ENCODE results near the gene RTP4. TPM values are rescaled to one million over a fixed set of nuclear protein-coding genes. Genes with fewer than 3 reads are reported as not detected.

Gene RTP4
- total RNA-seq, 2 experiments from 2014 or later = 0.13 TPM; not detected in 1

GRCh38 chr3:187361835-187362234 is 6.3 kb upstream of the RTP4 start:
- no peaks in the 10 kb centered on the region for H3K9me3 ChIP-seq (ENCODE audit: low read length)
- no peak overlapping the region for H2AFZ ChIP-seq (ENCODE audit: low read length)
- ChIA-PET POLR2A (interaction anchor here (0.6 to 0.7 kb wide), 2 partner anchors 12 to 1888 kb away, joined by 3 read pairs; no protein-coding TSS in a partner anchor), CTCF (ENCODE audit: unreplicated experiment) (no interaction called here)
- BruUV-seq (replicated peaks) = no TSS peak
- no peaks in the 10 kb centered on the region for H4K20me1 ChIP-seq (ENCODE audit: insufficient read depth, low read length)
- H3K79me2 ChIP-seq (ENCODE audit: insufficient read depth, low read depth, low read length) = no peaks in the 10 kb centered on the region
- no peak overlapping the region for H3K27ac ChIP-seq (ENCODE audit: low read depth, low read length, poor library complexity, severe bottlenecking)
- TF ChIP-seq CTCF (conservative IDR thresholded peaks at IDR 0.05; ENCODE audit: low read length) (no peak), EZH2phosphoT487 (IDR thresholded peaks at IDR 0.05; ENCODE audit: borderline replicate concordance, low read depth, low read length) (no peak)
- H3K9me2 ChIP-seq (ENCODE audit: insufficient read depth, low read length) = no peaks in the 10 kb centered on the region
- H3K4me3 ChIP-seq (ENCODE audit: low read depth, low read length, poor library complexity, severe bottlenecking) = no peak overlapping the region
- no peaks in the 10 kb centered on the region for H3K4me1 ChIP-seq (ENCODE audit: insufficient read depth, low read length, poor library complexity, severe bottlenecking)
- no peaks in the 10 kb centered on the region for H3K36me3 ChIP-seq (ENCODE audit: insufficient read depth, low read length)
- no peak for DNase-seq (ENCODE audit: low spot score)
- no peak overlapping the region for H3K4me2 ChIP-seq (ENCODE audit: low read length)
- intact Hi-C loops (cut with micrococcal nuclease; ENCODE audit: unreplicated experiment) = no loop called here

GRCh38 chr3:187367561-187368103 is 553 bp upstream of the RTP4 start:
- Histone ChIP-seq H3K9me3 (ENCODE audit: low read length) (no peaks in the 10 kb centered on the region), H2AFZ (ENCODE audit: low read length) (peak overlapping the region; percentile 80; the same call in 1 of the 2 replicates), H3K4me1 (ENCODE audit: insufficient read depth, low read length, poor library complexity, severe bottlenecking) (no peaks in the 10 kb centered on the region), H3K36me3 (ENCODE audit: insufficient read depth, low read length) (no peaks in the 10 kb centered on the region), H3K79me2 (ENCODE audit: insufficient read depth, low read depth, low read length) (no peaks in the 10 kb centered on the region), H3K9me2 (ENCODE audit: insufficient read depth, low read length) (no peaks in the 10 kb centered on the region), H3K4me2 (ENCODE audit: low read length) (peak overlapping the region; percentile 58; the same call in 1 of the 2 replicates), H4K20me1 (ENCODE audit: insufficient read depth, low read length) (no peaks in the 10 kb centered on the region), H3K4me3 (ENCODE audit: low read depth, low read length, poor library complexity, severe bottlenecking) (no peak overlapping the region), H3K27ac (ENCODE audit: low read depth, low read length, poor library complexity, severe bottlenecking) (no peak overlapping the region)
- intact Hi-C loops (cut with micrococcal nuclease; ENCODE audit: unreplicated experiment) = no loop called here
- ChIA-PET CTCF (ENCODE audit: unreplicated experiment) (no interaction called here), POLR2A (interaction anchor here (0.9 kb wide), 1 partner anchor 17 kb away, joined by 3 read pairs; no protein-coding TSS in a partner anchor)
- no TSS peak for BruUV-seq (replicated peaks)
- no peak for DNase-seq (ENCODE audit: low spot score)
- TF ChIP-seq EZH2phosphoT487 (IDR thresholded peaks at IDR 0.05; ENCODE audit: borderline replicate concordance, low read depth, low read length) (no peak), CTCF (conservative IDR thresholded peaks at IDR 0.05; ENCODE audit: low read length) (no peak)

DNA sequence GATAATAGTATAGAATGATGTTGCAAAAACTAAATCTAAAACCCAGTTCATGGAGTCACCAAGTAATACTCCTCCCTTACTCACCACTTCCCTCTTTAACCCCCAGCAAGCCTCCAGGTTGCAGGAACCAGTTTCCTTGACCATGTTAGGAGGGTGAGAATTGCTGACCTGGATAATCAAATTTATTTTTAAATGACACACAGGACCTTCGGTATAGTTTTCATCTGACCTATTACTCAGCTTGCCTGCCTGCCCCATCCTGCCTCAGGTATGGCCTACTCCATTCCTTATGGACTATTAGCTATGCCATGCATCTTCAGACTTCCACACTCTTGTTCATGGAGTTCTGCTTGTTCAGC is 883 bp downstream of the RTP4 start:
- TF ChIP-seq CTCF (conservative IDR thresholded peaks at IDR 0.05; ENCODE audit: low read length) (no peak), EZH2phosphoT487 (IDR thresholded peaks at IDR 0.05; ENCODE audit: borderline replicate concordance, low read depth, low read length) (no peak)
- no peak for DNase-seq (ENCODE audit: low spot score)
- H3K36me3 ChIP-seq (ENCODE audit: insufficient read depth, low read length) = no peaks in the 10 kb centered on the region
- peak overlapping the region; percentile 58; the same call in 1 of the 2 replicates for H3K4me2 ChIP-seq (ENCODE audit: low read length)
- H3K9me3 ChIP-seq (ENCODE audit: low read length) = no peaks in the 10 kb centered on the region
- intact Hi-C loops (cut with micrococcal nuclease; ENCODE audit: unreplicated experiment) = no loop called here
- peak overlapping the region; percentile 80; the same call in 1 of the 2 replicates for H2AFZ ChIP-seq (ENCODE audit: low read length)
- ChIA-PET POLR2A (interaction anchor here (0.9 kb wide), 1 partner anchor 12 kb away, joined by 3 read pairs; no protein-coding TSS in a partner anchor), CTCF (ENCODE audit: unreplicated experiment) (no interaction called here)
- no peaks in the 10 kb centered on the region for H4K20me1 ChIP-seq (ENCODE audit: insufficient read depth, low read length)
- no peak overlapping the region for H3K4me3 ChIP-seq (ENCODE audit: low read depth, low read length, poor library complexity, severe bottlenecking)
- H3K4me1 ChIP-seq (ENCODE audit: insufficient read depth, low read length, poor library complexity, severe bottlenecking) = no peaks in the 10 kb centered on the region
- H3K9me2 ChIP-seq (ENCODE audit: insufficient read depth, low read length) = no peaks in the 10 kb centered on the region
- BruUV-seq (replicated peaks) = no TSS peak
- H3K27ac ChIP-seq (ENCODE audit: low read depth, low read length, poor library complexity, severe bottlenecking) = no peak overlapping the region
- no peaks in the 10 kb centered on the region for H3K79me2 ChIP-seq (ENCODE audit: insufficient read depth, low read depth, low read length)

Data from OCI-LY7 (cell line).